Measurements from ENCODE around the gene YIPF2. TPM values are rescaled to one million over a fixed set of nuclear protein-coding genes. Genes with fewer than 3 reads are reported as not detected.

The YIPF2 gene
- total and polyA plus RNA-seq, 2 of the 4 experiments (the other 2 are of a cell fraction): 61.5 to 78.0 TPM

DNA sequence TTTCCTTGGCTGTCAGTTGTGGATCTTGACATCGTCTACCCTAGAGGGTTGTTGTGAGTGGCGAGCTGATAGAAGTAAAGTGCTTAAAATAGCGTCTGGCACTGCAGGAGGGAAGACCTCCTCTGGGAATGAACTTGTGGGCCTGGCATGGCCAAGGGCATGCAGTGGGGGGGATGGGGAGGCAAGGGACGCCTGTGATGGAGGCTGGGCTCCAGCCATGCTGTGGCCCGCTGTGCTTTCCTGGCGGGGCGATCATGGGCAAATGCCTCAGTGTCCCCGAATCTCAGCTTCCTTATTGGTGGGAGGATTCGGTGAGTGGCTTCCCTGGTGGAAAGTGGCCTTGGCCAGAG lies 46.4 kb downstream of the YIPF2 start:
- ChIA-PET POLR2A (ENCODE audit: unreplicated experiment) (no interaction called here), CTCF (interaction anchor here (2.7 kb wide), 1 partner anchor 11 kb away, joined by 9 read pairs; the partner anchor contains the start of gene CARM1)
- H4K91ac ChIP-seq (ENCODE audit: insufficient read depth, low read depth, low read length): no peak overlapping the region
- no peak overlapping the region for H2AFZ ChIP-seq (replicated peaks; ENCODE audit: low read length, poor library complexity)
- H4K8ac ChIP-seq (ENCODE audit: low read depth in 2 of 2, low read length in 2 of 2): no peak overlapping the region
- H3K9me3 ChIP-seq (ENCODE audit: control insufficient read depth, insufficient read depth, low read length): no peaks in the 10 kb centered on the region
- H3K4me2 ChIP-seq (ENCODE audit: low read depth, low read length): no peak overlapping the region
- TF ChIP-seq RFX5 (IDR thresholded peaks at IDR 0.05; ENCODE audit: low read depth, low read length) (no peak), FOS (IDR thresholded peaks at IDR 0.05; ENCODE audit: low read depth, low read length) (no peak), MAFK (IDR thresholded peaks at IDR 0.05; ENCODE audit: low read depth, low read length) (no peak), NFE2L2 (IDR thresholded peaks at IDR 0.05; ENCODE audit: low read depth, low read length) (no peak), RAD21 (IDR thresholded peaks at IDR 0.05; ENCODE audit: low read length) (no peak), CEBPB (IDR thresholded peaks at IDR 0.05; ENCODE audit: low read depth, low read length) (no peak), POLR2A (IDR thresholded peaks at IDR 0.05; ENCODE audit: low read depth, low read length) (no peak), MAZ (IDR thresholded peaks at IDR 0.05; ENCODE audit: borderline replicate concordance, low read depth, low read length) (no peak), CHD1 (IDR thresholded peaks at IDR 0.05; ENCODE audit: low read depth, low read length) (no peak), MXI1 (IDR thresholded peaks at IDR 0.05; ENCODE audit: borderline replicate concordance, low read depth, low read length) (no peak), BHLHE40 (IDR thresholded peaks at IDR 0.05; ENCODE audit: low read depth, low read length) (no peak), RCOR1 (IDR thresholded peaks at IDR 0.05; ENCODE audit: insufficient replicate concordance, low read length) (no peak), SMC3 (IDR thresholded peaks at IDR 0.05; ENCODE audit: low read depth, low read length) (no peak), ELK1 (IDR thresholded peaks at IDR 0.05; ENCODE audit: borderline replicate concordance, low read depth, low read length) (no peak)
- TF ChIP-seq, protein P1, sequence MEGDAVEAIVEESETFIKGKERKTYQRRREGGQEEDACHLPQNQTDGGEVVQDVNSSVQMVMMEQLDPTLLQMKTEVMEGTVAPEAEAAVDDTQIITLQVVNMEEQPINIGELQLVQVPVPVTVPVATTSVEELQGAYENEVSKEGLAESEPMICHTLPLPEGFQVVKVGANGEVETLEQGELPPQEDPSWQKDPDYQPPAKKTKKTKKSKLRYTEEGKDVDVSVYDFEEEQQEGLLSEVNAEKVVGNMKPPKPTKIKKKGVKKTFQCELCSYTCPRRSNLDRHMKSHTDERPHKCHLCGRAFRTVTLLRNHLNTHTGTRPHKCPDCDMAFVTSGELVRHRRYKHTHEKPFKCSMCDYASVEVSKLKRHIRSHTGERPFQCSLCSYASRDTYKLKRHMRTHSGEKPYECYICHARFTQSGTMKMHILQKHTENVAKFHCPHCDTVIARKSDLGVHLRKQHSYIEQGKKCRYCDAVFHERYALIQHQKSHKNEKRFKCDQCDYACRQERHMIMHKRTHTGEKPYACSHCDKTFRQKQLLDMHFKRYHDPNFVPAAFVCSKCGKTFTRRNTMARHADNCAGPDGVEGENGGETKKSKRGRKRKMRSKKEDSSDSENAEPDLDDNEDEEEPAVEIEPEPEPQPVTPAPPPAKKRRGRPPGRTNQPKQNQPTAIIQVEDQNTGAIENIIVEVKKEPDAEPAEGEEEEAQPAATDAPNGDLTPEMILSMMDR (conservative IDR thresholded peaks at IDR 0.05; ENCODE audit: low read depth, low read length): no peak
- TF ChIP-seq, protein P2, sequence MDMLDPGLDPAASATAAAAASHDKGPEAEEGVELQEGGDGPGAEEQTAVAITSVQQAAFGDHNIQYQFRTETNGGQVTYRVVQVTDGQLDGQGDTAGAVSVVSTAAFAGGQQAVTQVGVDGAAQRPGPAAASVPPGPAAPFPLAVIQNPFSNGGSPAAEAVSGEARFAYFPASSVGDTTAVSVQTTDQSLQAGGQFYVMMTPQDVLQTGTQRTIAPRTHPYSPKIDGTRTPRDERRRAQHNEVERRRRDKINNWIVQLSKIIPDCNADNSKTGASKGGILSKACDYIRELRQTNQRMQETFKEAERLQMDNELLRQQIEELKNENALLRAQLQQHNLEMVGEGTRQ (IDR thresholded peaks at IDR 0.05; ENCODE audit: low read depth, low read length): no peak
- no TSS peak for BruUV-seq (replicated peaks)
- no peak overlapping the region for H2AK5ac ChIP-seq (ENCODE audit: low read depth, low read length)
- H2BK15ac ChIP-seq (ENCODE audit: low read depth, low read length): no peak overlapping the region
- dilution Hi-C loops (cut with HindIII; ENCODE audit: low sequenced_read_pairs, unreplicated experiment): no loop called here
- H3K4ac ChIP-seq (ENCODE audit: low read depth, low read length): no peak overlapping the region
- no peak overlapping the region for H3K23ac ChIP-seq (ENCODE audit: low read depth, low read length)
- H4K5ac ChIP-seq (ENCODE audit: low read depth, low read length): no peak overlapping the region
- H3K4me3 ChIP-seq (ENCODE audit: insufficient read depth, low read depth, low read length): no peak overlapping the region
- H3K36me3 ChIP-seq (ENCODE audit: control insufficient read depth, insufficient read depth, low read length): no peaks in the 10 kb centered on the region
- H4K20me1 ChIP-seq (ENCODE audit: insufficient read depth, low read length): peaks cover 70% of the 10 kb centered on the region
- H2BK120ac ChIP-seq (ENCODE audit: low read depth, low read length): no peak overlapping the region
- WGBS, 2 experiments (ENCODE audit: extremely low coverage in 2 of 2, insufficient read length in 1 of 2): 57% methylated on average over 3 of the region's 9 CpGs; no CpG with 5 or more reads in 1 of the 2 experiments
- H3K4me1 ChIP-seq (ENCODE audit: control insufficient read depth, insufficient read depth, low read length): peaks cover 12% of the 10 kb centered on the region
- no peak overlapping the region for H3K18ac ChIP-seq (ENCODE audit: low read depth, low read length)
- in situ Hi-C loops (cut with MboI; ENCODE audit: low sequenced_read_pairs): no loop called here
- H3K9ac ChIP-seq (ENCODE audit: low read depth, low read length): no peak overlapping the region
- no peak overlapping the region for H3K14ac ChIP-seq (replicated peaks; ENCODE audit: low read depth, low read length)
- DNase-seq (no peak), ATAC-seq (ENCODE audit: low read depth) (no peak)
- H3K79me1 ChIP-seq (ENCODE audit: low read depth in 1 of 2, low read length in 2 of 2): peaks cover 22 to 93% of the 10 kb centered on the region in 2 experiments
- intact Hi-C loops (cut with micrococcal nuclease): no loop called here
- peaks cover 32% of the 10 kb centered on the region for H3K9me1 ChIP-seq (ENCODE audit: insufficient read depth, low read length)
- H2BK20ac ChIP-seq (ENCODE audit: low read depth, low read length): no peak overlapping the region
- H3K56ac ChIP-seq (ENCODE audit: extremely low read depth, insufficient read depth, low read length): no peak overlapping the region
- H2AK9ac ChIP-seq (replicated peaks; ENCODE audit: low read depth, low read length, poor library complexity): peak overlapping the region; percentile 46
- no peaks in the 10 kb centered on the region for H3K27me3 ChIP-seq (ENCODE audit: control insufficient read depth, insufficient read depth, low read length)
- no peak overlapping the region for H2BK5ac ChIP-seq (ENCODE audit: low read depth, low read length, poor library complexity, severe bottlenecking)
- no peak overlapping the region for H3K27ac ChIP-seq (ENCODE audit: insufficient read depth, low read length)
